Upper lobe of left lung (tissue), 6 donors: ENCODE data around the gene ASB13. TPM values are rescaled to one million over a fixed set of nuclear protein-coding genes. Genes with fewer than 3 reads are reported as not detected.

Experiments
- ATAC-seq, 2 donors: fragments of 200-7000 bp; cut with Tn5 transposase; one replicate each; pipeline ENCODE4 v1.9.1; 2022; ENCODE audit warnings: mild to moderate bottlenecking in 2 of 2, moderate library complexity in 2 of 2; ENCODE audit not compliant: low FRiP score in 2 of 2
- DNase-seq, 2 donors: peaks; one replicate each; pipeline ENCODE4 v3.0.0-alpha.2; 2019 to 2020
- H3K27ac ChIP-seq, 4 donors: fragments of 200-600 bp; sonication (generic); one replicate each; pipeline ENCODE4 v1.5.1; 2016 to 2019
- H3K27me3 ChIP-seq, 4 donors: fragments of 200-600 bp; sonication (generic); one replicate each; pipeline ENCODE4 v1.5.1; 2017 to 2019
- H3K36me3 ChIP-seq, 4 donors: fragments of 200-600 bp; sonication (generic); one replicate each; pipeline ENCODE4 v1.5.1; 2016 to 2019
- H3K4me1 ChIP-seq, 4 donors: fragments of 200-600 bp; sonication (generic); one replicate each; pipeline ENCODE4 v1.5.1; 2018 to 2019
- H3K4me3 ChIP-seq, 4 donors: fragments of 200-600 bp; sonication (generic); one replicate each; pipeline ENCODE4 v1.5.1; 2017 to 2019; ENCODE audit warnings: mild to moderate bottlenecking in 2 of 4, moderate library complexity in 1 of 4
- H3K9me3 ChIP-seq, 4 donors: fragments of 200-600 bp; sonication (generic); one replicate each; pipeline ENCODE4 v1.5.1; 2018 to 2019
- EP300 ChIP-seq, 4 donors: sonication (generic); formaldehyde crosslinking; IDR thresholded peaks; one replicate each; pipeline ENCODE4 v1.5.1; 2017; ENCODE audit warnings: antibody characterized with exemption in 4 of 4, control low read depth in 2 of 4
- POLR2A ChIP-seq, 4 donors: fragments of 450-650 bp; IDR thresholded peaks; one replicate each; pipeline ENCODE4 v1.5.1; 2016 to 2017; ENCODE audit warnings: antibody characterized with exemption in 4 of 4, mild to moderate bottlenecking in 2 of 4
- POLR2AphosphoS5 ChIP-seq, 2 donors: sonication (generic); formaldehyde crosslinking; IDR thresholded peaks; one replicate each; pipeline ENCODE4 v1.5.1; 2017; ENCODE audit warnings: antibody characterized with exemption in 2 of 2
- WGBS, 2 donors: methylation state at CpG; one replicate each; pipeline ENCODE4 v1.1.5; 2017 to 2018; 5-methylcytosine and 5-hydroxymethylcytosine counted together
- total RNA-seq, 6 donors: library from RNA; depleted of rRNA in 4 of 6; stranded (reverse); fragments of >200 nt in 4 of 6; gene quantifications; one replicate each; pipeline versions ENCODE4 v1.1.0 to v1.2.1, GENCODE V29; 2016 to 2021
- TF ChIP-seq, protein P1 (sequence below), 6 experiments: fragments of 450-650 bp in 4 of 6; fragments of 200-600 bp in 2 of 6; sonication (generic) in 2 of 6; IDR thresholded peaks; one replicate each; pipeline ENCODE4 v1.5.1; 2016 to 2019; ENCODE audit warnings: antibody characterized with exemption in 6 of 6
- donor health status: DM: no; HTN: no; CAD: no; lungs with moderate emphysema.
- donor health status: DM: no; HTN: yes; CAD: no; lungs with severe emphysema.

Gene ASB13
- total RNA-seq, 6 donors from 2014 or later: 6.3 to 32.5 (median 18.2) TPM

DNA sequence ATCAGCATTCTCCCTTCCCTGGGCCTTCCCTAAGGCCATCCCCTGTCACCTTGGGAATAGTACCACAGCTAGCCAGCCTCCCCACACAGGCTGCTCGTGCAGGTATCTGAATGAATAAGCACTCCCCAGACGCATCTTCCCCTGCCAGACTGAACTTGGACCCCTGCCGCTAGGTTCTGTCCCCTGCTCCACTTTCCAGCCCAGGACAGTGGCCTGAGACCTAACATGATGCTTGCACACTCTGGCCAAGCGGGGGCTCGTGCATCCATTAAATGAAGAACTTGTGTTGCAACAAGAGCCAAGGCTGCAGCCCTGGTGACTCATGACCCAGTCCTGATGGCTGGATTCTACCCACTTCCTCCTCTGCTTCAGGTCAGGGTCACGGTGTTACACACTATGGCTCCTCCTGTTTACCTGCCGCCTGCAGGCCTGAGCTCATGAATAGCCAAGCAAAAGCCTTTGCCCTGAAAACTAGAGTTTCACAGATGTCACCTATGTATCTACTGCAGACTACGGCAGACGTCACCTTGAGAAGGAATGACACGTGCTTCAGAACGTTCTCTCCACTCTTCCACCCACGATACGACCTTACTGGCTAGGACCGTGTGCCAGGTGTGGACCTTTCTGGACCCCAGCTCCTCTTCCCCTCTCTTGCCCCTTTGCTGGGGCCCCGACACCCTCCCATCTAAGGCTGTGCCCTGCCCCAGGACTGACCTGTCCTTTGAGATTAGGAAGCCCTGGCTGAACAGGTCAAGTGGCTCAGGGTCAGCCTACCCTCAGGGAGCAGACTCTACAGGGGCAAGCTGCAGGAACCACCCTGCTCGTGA is 6.5 kb downstream of the ASB13 start:
- Histone ChIP-seq H3K9me3 (no peaks in the 10 kb centered on the region), H3K27me3 (no peaks in the 10 kb centered on the region), H3K36me3 (no peaks in the 10 kb centered on the region), H3K4me3 (no peak overlapping the region), H3K27ac (no peak overlapping the region), H3K4me1 (peaks cover 18 to 29% (median 20%) of the 10 kb centered on the region in 4 donors)
- no peak for TF ChIP-seq EP300 (IDR thresholded peaks at IDR 0.05)
- TF ChIP-seq, protein P1, sequence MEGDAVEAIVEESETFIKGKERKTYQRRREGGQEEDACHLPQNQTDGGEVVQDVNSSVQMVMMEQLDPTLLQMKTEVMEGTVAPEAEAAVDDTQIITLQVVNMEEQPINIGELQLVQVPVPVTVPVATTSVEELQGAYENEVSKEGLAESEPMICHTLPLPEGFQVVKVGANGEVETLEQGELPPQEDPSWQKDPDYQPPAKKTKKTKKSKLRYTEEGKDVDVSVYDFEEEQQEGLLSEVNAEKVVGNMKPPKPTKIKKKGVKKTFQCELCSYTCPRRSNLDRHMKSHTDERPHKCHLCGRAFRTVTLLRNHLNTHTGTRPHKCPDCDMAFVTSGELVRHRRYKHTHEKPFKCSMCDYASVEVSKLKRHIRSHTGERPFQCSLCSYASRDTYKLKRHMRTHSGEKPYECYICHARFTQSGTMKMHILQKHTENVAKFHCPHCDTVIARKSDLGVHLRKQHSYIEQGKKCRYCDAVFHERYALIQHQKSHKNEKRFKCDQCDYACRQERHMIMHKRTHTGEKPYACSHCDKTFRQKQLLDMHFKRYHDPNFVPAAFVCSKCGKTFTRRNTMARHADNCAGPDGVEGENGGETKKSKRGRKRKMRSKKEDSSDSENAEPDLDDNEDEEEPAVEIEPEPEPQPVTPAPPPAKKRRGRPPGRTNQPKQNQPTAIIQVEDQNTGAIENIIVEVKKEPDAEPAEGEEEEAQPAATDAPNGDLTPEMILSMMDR (IDR thresholded peaks at IDR 0.05): no peak
- peak in 1 of 2 donors; percentile 28 for TF ChIP-seq POLR2AphosphoS5 (IDR thresholded peaks at IDR 0.05)
- DNase-seq (peak in 1 of 2 donors; percentile 81), ATAC-seq (peak; percentile 75)
- 72 to 78% methylated on average over 15 to 16 of the region's 16 CpGs for WGBS, 2 donors

DNA sequence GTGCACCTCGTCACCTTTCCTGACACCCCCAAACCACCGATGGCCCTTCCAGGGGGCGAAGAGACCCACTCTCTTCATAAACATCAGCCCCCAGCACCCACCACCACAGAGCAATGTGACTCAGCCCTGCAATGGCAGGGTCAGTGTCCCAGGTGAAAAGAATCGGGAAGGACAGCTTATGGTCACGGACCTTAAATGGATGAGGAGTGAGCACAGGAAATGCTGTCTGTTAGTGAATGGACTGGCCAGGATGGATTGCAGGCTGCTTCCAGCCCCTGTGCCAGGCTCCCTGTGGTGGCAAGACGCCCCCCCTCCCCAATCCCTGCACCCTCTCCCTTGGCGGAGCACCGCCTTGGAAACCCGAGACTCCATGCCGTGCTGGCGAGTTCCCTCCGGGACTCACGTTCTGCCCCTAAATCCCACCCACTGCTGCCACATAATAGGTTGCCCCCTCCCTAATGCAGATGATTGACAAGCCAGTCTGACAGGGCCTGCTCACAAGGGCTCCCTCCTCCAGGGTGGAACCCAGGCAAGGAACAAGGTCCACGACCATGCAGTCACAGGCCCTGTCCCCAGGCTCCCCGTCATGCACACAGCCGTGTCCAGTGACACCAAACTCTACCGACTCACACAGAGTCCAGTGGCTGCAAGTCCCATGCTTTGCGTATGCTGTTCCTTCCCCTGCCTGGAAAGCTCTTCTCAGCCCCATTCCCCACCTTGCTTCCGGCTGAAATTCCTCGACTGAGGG is 7.3 kb downstream of the ASB13 start:
- WGBS, 2 donors: 84% methylated on average over 20 of the region's 20 CpGs
- no peak overlapping the region for H3K27ac ChIP-seq
- no peak overlapping the region for H3K4me3 ChIP-seq
- H3K4me1 ChIP-seq: peaks cover 15 to 24% (median 20%) of the 10 kb centered on the region in 4 donors
- H3K27me3 ChIP-seq: no peaks in the 10 kb centered on the region
- ATAC-seq: no peak
- no peaks in the 10 kb centered on the region for H3K9me3 ChIP-seq
- H3K36me3 ChIP-seq: no peaks in the 10 kb centered on the region
- TF ChIP-seq, protein P1 (IDR thresholded peaks at IDR 0.05): no peak
- TF ChIP-seq EP300 (IDR thresholded peaks at IDR 0.05): no peak
- TF ChIP-seq POLR2AphosphoS5 (IDR thresholded peaks at IDR 0.05): no peak
- no peak for TF ChIP-seq POLR2A (IDR thresholded peaks at IDR 0.05)
- no peak for DNase-seq

DNA sequence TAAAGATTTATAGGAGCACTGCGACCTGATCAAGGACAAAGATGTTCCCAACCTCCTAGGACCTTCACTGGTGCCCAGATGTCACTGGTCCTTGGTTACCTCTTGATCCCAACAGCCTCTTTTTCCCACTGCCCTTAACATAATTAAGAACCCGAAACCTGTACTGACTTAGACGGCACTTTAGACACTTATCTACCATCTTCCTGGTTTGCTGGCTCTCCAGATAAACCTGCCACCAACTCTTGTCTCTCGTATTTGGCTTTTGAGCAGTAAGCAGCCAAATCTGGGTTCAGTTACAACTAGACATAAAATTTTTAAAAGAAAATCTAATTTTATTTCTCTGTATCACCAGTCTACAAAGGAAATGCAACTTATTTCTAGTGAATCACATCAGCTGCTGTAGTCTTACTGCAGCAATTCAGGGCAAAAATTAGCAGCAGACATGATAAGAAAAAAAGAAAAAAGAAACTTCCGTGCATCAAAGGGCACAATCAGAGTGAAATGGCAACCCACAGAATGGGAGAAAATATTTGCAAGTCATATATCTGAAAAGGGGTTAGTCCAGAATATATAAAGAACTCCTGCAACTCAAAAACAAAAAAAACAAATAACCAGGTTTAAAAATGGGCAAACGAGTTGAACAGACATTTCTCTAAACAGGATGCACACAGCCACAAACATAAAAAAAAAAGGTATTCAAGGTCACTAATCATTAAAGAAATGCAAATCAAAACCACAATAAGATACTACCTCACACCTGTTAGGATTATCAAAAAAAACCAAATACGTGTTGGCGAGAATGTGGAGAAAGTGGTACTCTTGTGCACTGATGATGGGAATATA is 9.4 kb downstream of the ASB13 start:
- Histone ChIP-seq H3K4me3 (no peak overlapping the region), H3K4me1 (peaks cover 15 to 21% (median 19%) of the 10 kb centered on the region in 4 donors), H3K9me3 (no peaks in the 10 kb centered on the region), H3K27ac (no peak overlapping the region), H3K36me3 (no peaks in the 10 kb centered on the region), H3K27me3 (no peaks in the 10 kb centered on the region)
- TF ChIP-seq EP300 (IDR thresholded peaks at IDR 0.05): no peak
- no peak for TF ChIP-seq POLR2AphosphoS5 (IDR thresholded peaks at IDR 0.05)
- TF ChIP-seq, protein P1 (IDR thresholded peaks at IDR 0.05): no peak
- no peak for TF ChIP-seq POLR2A (IDR thresholded peaks at IDR 0.05)
- ATAC-seq (no peak), DNase-seq (no peak)
- 77 to 87% methylated on average over 8 of the region's 8 CpGs for WGBS, 2 donors

DNA sequence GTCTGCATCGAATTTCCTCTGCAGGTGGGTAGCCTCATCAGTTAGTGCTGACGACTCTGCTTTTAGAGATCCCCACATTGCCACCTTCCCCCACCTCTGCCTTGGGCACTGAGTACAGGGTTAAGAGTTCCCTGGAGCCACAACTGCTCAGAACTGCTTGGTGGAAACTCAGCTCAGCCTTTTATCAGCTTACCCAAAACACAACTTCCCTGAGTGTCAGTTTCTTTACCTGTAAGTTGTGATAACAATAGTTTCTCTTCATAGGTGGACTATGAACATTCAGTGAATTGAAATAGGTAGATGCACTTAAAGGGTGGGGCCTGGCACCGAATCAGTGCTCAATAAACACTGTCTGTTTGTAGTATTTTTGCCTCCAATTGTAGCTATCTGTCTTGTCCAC is 11.3 kb downstream of the ASB13 start:
- Histone ChIP-seq H3K27me3 (no peaks in the 10 kb centered on the region), H3K27ac (no peak overlapping the region), H3K4me3 (no peak overlapping the region), H3K36me3 (peaks cover 0 to 11% (median 5%) of the 10 kb centered on the region in 4 donors), H3K4me1 (peaks cover 14 to 20% (median 17%) of the 10 kb centered on the region in 4 donors), H3K9me3 (no peaks in the 10 kb centered on the region)
- ATAC-seq (no peak), DNase-seq (no peak)
- TF ChIP-seq POLR2AphosphoS5 (IDR thresholded peaks at IDR 0.05) (no peak), EP300 (IDR thresholded peaks at IDR 0.05) (no peak), POLR2A (IDR thresholded peaks at IDR 0.05) (no peak)
- TF ChIP-seq, protein P1 (IDR thresholded peaks at IDR 0.05): no peak
- WGBS, 2 donors: 67 to 81% methylated on average over 3 of the region's 3 CpGs
